HEK293T (cell line): ENCODE measurements around the gene SNTG2.

Source experiments
- BHLHE40 ChIP-seq: fragments of 450-650 bp; IDR thresholded peaks from 2 replicates; pipeline ENCODE4 v1.6.1; 2016; ENCODE audit warnings: mild to moderate bottlenecking, moderate library complexity, borderline replicate concordance
- CTBP1 ChIP-seq: fragments of 450-650 bp; IDR thresholded peaks from 2 replicates; pipeline ENCODE4 v1.6.1; 2016; ENCODE audit warnings: borderline replicate concordance
- FOXA1 ChIP-seq: fragments of 450-650 bp; IDR thresholded peaks from 2 replicates; pipeline ENCODE4 v1.6.1; 2016; ENCODE audit warnings: mild to moderate bottlenecking
- FOXK2 ChIP-seq: fragments of 450-650 bp; IDR thresholded peaks from 2 replicates; pipeline ENCODE4 v1.6.1; 2016; ENCODE audit warnings: mild to moderate bottlenecking
- HDGF ChIP-seq: fragments of 450-650 bp; IDR thresholded peaks from 2 replicates; pipeline ENCODE4 v1.6.1; 2017; ENCODE audit warnings: antibody characterized with exemption, borderline replicate concordance
- NFRKB ChIP-seq: fragments of 450-650 bp; IDR thresholded peaks from 2 replicates; pipeline ENCODE4 v1.6.1; 2016; ENCODE audit warnings: mild to moderate bottlenecking, moderate library complexity
- SP1 ChIP-seq: fragments of 450-650 bp; IDR thresholded peaks from 2 replicates; pipeline ENCODE4 v1.6.1; 2017
- SUZ12 ChIP-seq: fragments of 450-650 bp; IDR thresholded peaks from 2 replicates; pipeline ENCODE4 v1.6.1; 2016; ENCODE audit warnings: mild to moderate bottlenecking
- TARDBP ChIP-seq: fragments of 450-650 bp; IDR thresholded peaks from 2 replicates; pipeline ENCODE4 v1.6.1; 2016
- TF ChIP-seq, protein P1 (sequence below): fragments of 450-650 bp; IDR thresholded peaks from 2 replicates; pipeline ENCODE4 v1.6.1; 2016

GRCh38 chr2:959457-959856, 8.8 kb downstream of the SNTG2 start:
- no peak for TF ChIP-seq SUZ12
- TF ChIP-seq SP1, result no peak
- no peak for TF ChIP-seq HDGF
- TF ChIP-seq, protein P1, sequence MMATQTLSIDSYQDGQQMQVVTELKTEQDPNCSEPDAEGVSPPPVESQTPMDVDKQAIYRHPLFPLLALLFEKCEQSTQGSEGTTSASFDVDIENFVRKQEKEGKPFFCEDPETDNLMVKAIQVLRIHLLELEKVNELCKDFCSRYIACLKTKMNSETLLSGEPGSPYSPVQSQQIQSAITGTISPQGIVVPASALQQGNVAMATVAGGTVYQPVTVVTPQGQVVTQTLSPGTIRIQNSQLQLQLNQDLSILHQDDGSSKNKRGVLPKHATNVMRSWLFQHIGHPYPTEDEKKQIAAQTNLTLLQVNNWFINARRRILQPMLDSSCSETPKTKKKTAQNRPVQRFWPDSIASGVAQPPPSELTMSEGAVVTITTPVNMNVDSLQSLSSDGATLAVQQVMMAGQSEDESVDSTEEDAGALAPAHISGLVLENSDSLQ, result no peak
- TF ChIP-seq TARDBP, result no peak
- no peak for TF ChIP-seq CTBP1
- no peak for TF ChIP-seq FOXA1
- TF ChIP-seq BHLHE40, result no peak
- TF ChIP-seq FOXK2, result no peak
- no peak for TF ChIP-seq NFRKB
